Uterus (tissue), 2 donors: Measurements from ENCODE around the gene OXCT1.
"Not testable (repeated sequence)": the region's sequence is repeated elsewhere in the genome, so short reads cannot be mapped to it uniquely, and the experiment has no call there.

Experiments used
- POLR2A ChIP-seq, 2 donors: fragments of 450-650 bp; IDR thresholded peaks; one replicate each; pipeline ENCODE4 v1.6.1; 2016; ENCODE audit warnings: antibody characterized with exemption in 2 of 2, mild to moderate bottlenecking in 1 of 2, moderate library complexity in 1 of 2
- TF ChIP-seq, protein P1 (sequence below), 4 experiments: fragments of 200-600 bp in 2 of 4; fragments of 450-650 bp in 2 of 4; sonication (generic) in 2 of 4; IDR thresholded peaks; one replicate each; pipeline ENCODE4 v1.5.1; 2016 to 2019; ENCODE audit warnings: antibody characterized with exemption in 4 of 4, mild to moderate bottlenecking in 2 of 4, moderate library complexity in 1 of 4

DNA sequence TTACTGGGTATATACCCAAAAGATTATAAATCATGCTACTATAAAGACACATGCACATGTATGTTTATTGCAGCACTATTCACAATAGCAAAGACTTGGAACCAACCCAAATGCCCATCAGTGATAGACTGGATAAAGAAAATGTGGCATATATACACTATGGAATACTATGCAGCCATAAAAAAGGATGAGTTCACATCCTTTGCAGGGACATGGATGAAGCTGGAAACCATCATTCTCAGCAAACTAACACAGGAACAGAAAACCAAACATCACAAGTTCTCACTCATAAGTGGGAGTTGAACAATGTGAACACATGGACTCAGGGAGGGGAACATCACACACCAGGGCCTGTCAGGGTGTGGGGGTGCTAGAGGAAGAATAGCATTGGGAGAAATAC is 155.8 kb downstream of the OXCT1 start:
- TF ChIP-seq, protein P1, sequence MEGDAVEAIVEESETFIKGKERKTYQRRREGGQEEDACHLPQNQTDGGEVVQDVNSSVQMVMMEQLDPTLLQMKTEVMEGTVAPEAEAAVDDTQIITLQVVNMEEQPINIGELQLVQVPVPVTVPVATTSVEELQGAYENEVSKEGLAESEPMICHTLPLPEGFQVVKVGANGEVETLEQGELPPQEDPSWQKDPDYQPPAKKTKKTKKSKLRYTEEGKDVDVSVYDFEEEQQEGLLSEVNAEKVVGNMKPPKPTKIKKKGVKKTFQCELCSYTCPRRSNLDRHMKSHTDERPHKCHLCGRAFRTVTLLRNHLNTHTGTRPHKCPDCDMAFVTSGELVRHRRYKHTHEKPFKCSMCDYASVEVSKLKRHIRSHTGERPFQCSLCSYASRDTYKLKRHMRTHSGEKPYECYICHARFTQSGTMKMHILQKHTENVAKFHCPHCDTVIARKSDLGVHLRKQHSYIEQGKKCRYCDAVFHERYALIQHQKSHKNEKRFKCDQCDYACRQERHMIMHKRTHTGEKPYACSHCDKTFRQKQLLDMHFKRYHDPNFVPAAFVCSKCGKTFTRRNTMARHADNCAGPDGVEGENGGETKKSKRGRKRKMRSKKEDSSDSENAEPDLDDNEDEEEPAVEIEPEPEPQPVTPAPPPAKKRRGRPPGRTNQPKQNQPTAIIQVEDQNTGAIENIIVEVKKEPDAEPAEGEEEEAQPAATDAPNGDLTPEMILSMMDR (IDR thresholded peaks at IDR 0.05), result not testable (repeated sequence)
- not testable (repeated sequence) for TF ChIP-seq POLR2A (IDR thresholded peaks at IDR 0.05)
